Naive B cell (primary cell): ENCODE results near the gene PRKCE. TPM values are rescaled to one million over a fixed set of nuclear protein-coding genes. Genes with fewer than 3 reads are reported as not detected.
"Not testable (repeated sequence)": the region's sequence is repeated elsewhere in the genome, so short reads cannot be mapped to it uniquely, and the experiment has no call there.

Experiments used
- ATAC-seq, 2 donors: fragments of 150-1000 bp; cut with Tn5 transposase; 2 replicates each; pipeline ENCODE4 v1.10.0; 2021; ENCODE audit warnings: low read depth in 2 of 2, mild to moderate bottlenecking in 2 of 2, moderate library complexity in 2 of 2
- DNase-seq: peaks from one replicate; pipeline ENCODE4 v3.0.0; 2022
- H3K27ac Mint-ChIP-seq, 6 donors: one replicate each; pipeline ENCODE4 v1.8.0; 2020 to 2022; ENCODE audit warnings: mild to moderate bottlenecking in 6 of 6, mixed read lengths in 6 of 6, moderate library complexity in 5 of 6, inconsistent platforms in 2 of 6
- H3K27me3 Mint-ChIP-seq, 3 donors: one replicate each; pipeline ENCODE4 v1.8.0; 2021 to 2022; ENCODE audit warnings: mixed read lengths in 3 of 3, mild to moderate bottlenecking in 1 of 3
- H3K36me3 Mint-ChIP-seq, 2 donors: one replicate each; pipeline ENCODE4 v1.8.0; 2020 to 2022; ENCODE audit warnings: mixed read lengths in 2 of 2, inconsistent platforms in 1 of 2, mild to moderate bottlenecking in 1 of 2
- H3K4me1 Mint-ChIP-seq, 3 donors: one replicate each; pipeline ENCODE4 v1.8.0; 2020 to 2022; ENCODE audit warnings: mixed read lengths in 3 of 3, inconsistent platforms in 1 of 3, mild to moderate bottlenecking in 1 of 3, moderate library complexity in 1 of 3
- H3K4me3 Mint-ChIP-seq, 8 donors: one replicate each; pipeline ENCODE4 v1.8.0; 2020 to 2022; ENCODE audit warnings: mild to moderate bottlenecking in 8 of 8, mixed read lengths in 8 of 8, moderate library complexity in 8 of 8, inconsistent platforms in 2 of 8
- H3K9me3 Mint-ChIP-seq, 7 donors: one replicate each; pipeline ENCODE4 v1.8.0; 2020 to 2022; ENCODE audit warnings: mixed read lengths in 7 of 7, mild to moderate bottlenecking in 5 of 7, inconsistent platforms in 2 of 7, moderate library complexity in 1 of 7
- polyA plus RNA-seq, 6 donors: library from polyadenylated mRNA; unstranded; fragments of 300-500 nt; fragmentation: Illumina TruSeq; gene quantifications; one replicate each; pipeline ENCODE4 v1.2.3, GENCODE V29; 2021; ENCODE audit warnings: low read depth in 6 of 6

The PRKCE gene
- polyA plus RNA-seq, 6 donors from 2014 or later, result 14.8 to 33.3 (median 23.2) TPM

GRCh38 chr2:46200100-46200690 is 548.7 kb downstream of the PRKCE start:
- H3K36me3 Mint-ChIP-seq, result no peaks in the 10 kb centered on the region
- peaks cover 4 to 7% (median 5%) of the 10 kb centered on the region in 3 donors for H3K4me1 Mint-ChIP-seq
- DNase-seq (no peak), ATAC-seq (no peak)
- no peak overlapping the region for H3K4me3 Mint-ChIP-seq
- peaks cover 0 to 2% (median 0%) of the 10 kb centered on the region in 7 donors for H3K9me3 Mint-ChIP-seq
- no peaks in the 10 kb centered on the region for H3K27me3 Mint-ChIP-seq
- H3K27ac Mint-ChIP-seq, result no peak overlapping the region

DNA sequence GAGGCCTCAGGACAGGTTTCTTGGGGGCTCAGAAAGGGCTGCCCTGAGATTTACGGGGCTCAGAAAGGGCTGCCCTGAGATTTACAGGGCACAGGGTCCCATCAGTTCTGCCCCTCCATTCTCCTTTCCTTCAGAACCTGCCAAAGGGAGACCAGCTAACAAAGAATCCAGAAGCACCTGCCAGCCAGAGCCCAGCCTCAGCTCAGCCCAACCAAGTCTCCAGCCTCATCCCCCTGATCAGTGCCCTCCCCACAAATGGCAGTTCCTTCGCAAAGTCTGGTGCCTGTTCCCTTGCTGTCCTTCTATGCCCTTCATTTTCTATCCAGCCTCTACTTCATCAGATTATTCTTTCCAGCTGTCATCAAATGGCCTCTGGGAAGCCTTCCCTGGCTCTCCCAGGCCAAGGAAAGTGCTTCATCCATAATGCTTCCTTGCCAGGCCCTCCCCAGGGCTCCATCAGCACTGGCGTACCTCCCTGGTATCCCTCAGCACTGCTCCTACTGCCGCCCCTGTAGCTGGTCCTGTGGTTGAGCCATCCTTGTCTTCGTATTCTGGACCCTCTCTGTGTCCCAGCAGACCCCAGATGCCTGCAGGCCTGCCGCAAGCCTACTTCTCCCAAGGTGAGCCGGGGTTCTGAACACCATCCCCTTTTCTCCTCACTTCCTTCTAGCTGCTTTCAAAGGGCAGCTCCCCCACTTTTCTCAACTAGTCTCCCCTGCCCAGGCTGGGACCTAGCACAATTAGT is 549.6 kb downstream of the PRKCE start:
- no peak for ATAC-seq
- H3K4me3 Mint-ChIP-seq, result no peak overlapping the region
- H3K27ac Mint-ChIP-seq, result peak overlapping the region in 2 of 6 donors; percentile 3 to 62
- no peaks in the 10 kb centered on the region for H3K27me3 Mint-ChIP-seq
- no peak for DNase-seq
- H3K9me3 Mint-ChIP-seq, result peaks cover 0 to 2% (median 0%) of the 10 kb centered on the region in 7 donors
- H3K4me1 Mint-ChIP-seq, result peaks cover 4 to 7% (median 5%) of the 10 kb centered on the region in 3 donors
- H3K36me3 Mint-ChIP-seq, result no peaks in the 10 kb centered on the region

GRCh38 chr2:46202453-46202852 is 551.0 kb downstream of the PRKCE start:
- Mint-ChIP-seq H3K9me3 (peaks cover 0 to 4% (median 0%) of the 10 kb centered on the region in 7 donors), H3K4me1 (peaks cover 4 to 7% (median 5%) of the 10 kb centered on the region in 3 donors), H3K4me3 (no peak overlapping the region), H3K27me3 (no peaks in the 10 kb centered on the region), H3K27ac (no peak overlapping the region), H3K36me3 (no peaks in the 10 kb centered on the region)
- ATAC-seq (no peak), DNase-seq (no peak)

DNA sequence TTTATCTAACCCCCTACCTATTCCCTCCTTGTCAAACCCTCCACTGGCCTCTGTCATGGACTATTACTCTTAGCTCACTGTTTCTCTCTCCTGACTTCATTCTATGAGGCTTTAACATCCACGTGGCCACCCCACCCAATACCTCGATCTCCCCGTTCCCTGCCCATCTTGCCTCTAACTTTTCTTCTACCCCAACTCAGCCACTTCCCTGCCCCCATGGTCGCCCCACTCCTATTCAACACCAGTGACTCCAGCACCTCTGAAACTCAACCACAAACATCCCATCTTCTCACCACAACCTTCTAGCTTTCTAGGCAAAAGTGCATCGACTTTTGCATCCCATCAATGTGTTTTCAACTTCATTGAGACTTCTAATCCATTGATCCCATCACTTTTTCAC is 551.5 kb downstream of the PRKCE start:
- no peak for ATAC-seq
- H3K9me3 Mint-ChIP-seq, result peaks cover 0 to 4% (median 0%) of the 10 kb centered on the region in 7 donors
- no peak for DNase-seq
- peaks cover 4 to 7% (median 5%) of the 10 kb centered on the region in 3 donors for H3K4me1 Mint-ChIP-seq
- no peaks in the 10 kb centered on the region for H3K27me3 Mint-ChIP-seq
- no peaks in the 10 kb centered on the region for H3K36me3 Mint-ChIP-seq
- H3K4me3 Mint-ChIP-seq, result no peak overlapping the region
- no peak overlapping the region for H3K27ac Mint-ChIP-seq

DNA sequence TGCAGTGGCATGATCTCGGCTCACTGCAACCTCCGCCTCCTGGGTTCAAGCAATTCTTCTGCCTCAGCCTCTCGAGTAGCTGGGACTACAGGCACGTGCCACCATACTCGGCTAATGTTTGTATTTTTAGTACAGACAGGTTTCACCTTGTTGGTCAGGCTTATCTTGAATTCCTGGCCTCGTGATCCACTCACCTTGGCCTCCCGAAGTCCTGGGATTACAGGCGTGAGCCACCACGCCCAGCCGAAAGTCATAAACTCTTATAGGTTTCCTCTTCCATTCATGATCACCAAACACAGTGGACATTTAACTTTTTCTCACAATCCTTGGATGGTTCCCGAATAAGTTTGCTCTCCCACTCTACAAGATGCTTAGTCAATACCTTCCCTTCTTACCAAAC is 552.2 kb downstream of the PRKCE start:
- H3K4me3 Mint-ChIP-seq, H3K36me3 Mint-ChIP-seq, H3K4me1 Mint-ChIP-seq, H3K9me3 Mint-ChIP-seq, DNase-seq, ATAC-seq, H3K27ac Mint-ChIP-seq, H3K27me3 Mint-ChIP-seq: not testable (repeated sequence)

DNA sequence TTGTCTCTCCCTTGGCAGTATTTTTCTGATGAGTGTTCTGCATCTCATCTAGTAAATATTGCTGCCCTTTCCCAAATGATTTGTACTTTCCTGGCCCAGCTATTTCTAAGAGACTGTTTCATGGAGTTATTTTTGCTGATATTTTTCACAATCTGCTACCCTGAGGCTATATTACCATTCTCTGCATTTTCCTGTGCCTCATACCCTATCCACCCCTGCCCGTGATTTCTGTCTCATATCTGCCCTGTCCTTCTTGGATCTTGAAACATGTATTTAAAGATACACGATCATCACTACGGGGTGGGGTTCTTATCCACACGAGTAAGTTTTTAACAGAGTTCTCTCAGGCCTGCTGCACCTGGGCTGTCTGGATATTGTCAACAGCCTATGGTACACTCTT is 556.1 kb downstream of the PRKCE start:
- Mint-ChIP-seq H3K27me3 (peaks cover 0 to 1% (median 1%) of the 10 kb centered on the region in 3 donors), H3K27ac (no peak overlapping the region), H3K4me3 (no peak overlapping the region), H3K36me3 (peaks cover 0 to 13% of the 10 kb centered on the region in 2 donors), H3K9me3 (peaks cover 0 to 32% (median 22%) of the 10 kb centered on the region in 7 donors), H3K4me1 (no peaks in the 10 kb centered on the region)
- ATAC-seq (no peak), DNase-seq (no peak)

DNA sequence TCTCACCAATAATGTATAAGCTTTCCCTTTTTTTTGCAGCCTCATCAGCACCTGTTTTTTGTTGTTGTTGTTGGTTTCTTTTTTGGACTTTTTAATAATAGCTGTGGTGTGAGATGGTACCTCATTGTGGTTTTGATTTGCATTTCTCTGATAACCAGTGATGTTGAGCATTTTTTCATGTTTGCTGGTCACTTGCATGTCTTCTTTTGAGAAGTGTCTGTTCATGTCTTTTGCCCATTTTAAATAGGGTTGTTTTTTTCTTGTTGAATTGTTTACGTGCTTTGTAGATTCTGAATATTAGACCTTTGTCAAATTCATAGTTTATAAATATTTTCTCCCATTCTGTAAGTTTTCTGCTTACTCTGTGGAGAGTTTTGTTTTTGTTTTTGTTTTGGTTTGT is 557.3 kb downstream of the PRKCE start:
- Mint-ChIP-seq H3K4me3 (no peak overlapping the region), H3K27me3 (peaks cover 0 to 13% (median 6%) of the 10 kb centered on the region in 3 donors)

GRCh38 chr2:46210063-46210462 is 558.6 kb downstream of the PRKCE start:
- H3K9me3 Mint-ChIP-seq, result peaks cover 6 to 53% (median 38%) of the 10 kb centered on the region in 7 donors
- no peaks in the 10 kb centered on the region for H3K4me1 Mint-ChIP-seq
- no peak for DNase-seq
- peaks cover 11 to 18% of the 10 kb centered on the region in 2 donors for H3K36me3 Mint-ChIP-seq
- H3K27me3 Mint-ChIP-seq, result peaks cover 0 to 15% (median 15%) of the 10 kb centered on the region in 3 donors
- no peak overlapping the region for H3K4me3 Mint-ChIP-seq
- no peak overlapping the region for H3K27ac Mint-ChIP-seq
- no peak for ATAC-seq

More for the DNA sequence above, 557.3 kb downstream of the PRKCE start:
- Mint-ChIP-seq H3K27ac (no peak overlapping the region), H3K9me3 (peaks cover 0 to 40% (median 26%) of the 10 kb centered on the region in 7 donors), H3K36me3 (peaks cover 0 to 16% of the 10 kb centered on the region in 2 donors), H3K4me1 (no peaks in the 10 kb centered on the region)
- ATAC-seq (no peak), DNase-seq (no peak)

- peaks cover 0 to 29% (median 16%) of the 10 kb centered on the region in 3 donors for H3K27me3 Mint-ChIP-seq
- no peak overlapping the region for H3K4me3 Mint-ChIP-seq
- no peak for ATAC-seq
- peaks cover 18 to 20% of the 10 kb centered on the region in 2 donors for H3K36me3 Mint-ChIP-seq
- DNase-seq, result no peak
- peaks cover 6 to 67% (median 45%) of the 10 kb centered on the region in 7 donors for H3K9me3 Mint-ChIP-seq
- no peaks in the 10 kb centered on the region for H3K4me1 Mint-ChIP-seq
- no peak overlapping the region for H3K27ac Mint-ChIP-seq
These were observed 560.0 kb downstream of the PRKCE start for GRCh38 chr2:46211461-46211860.

DNA sequence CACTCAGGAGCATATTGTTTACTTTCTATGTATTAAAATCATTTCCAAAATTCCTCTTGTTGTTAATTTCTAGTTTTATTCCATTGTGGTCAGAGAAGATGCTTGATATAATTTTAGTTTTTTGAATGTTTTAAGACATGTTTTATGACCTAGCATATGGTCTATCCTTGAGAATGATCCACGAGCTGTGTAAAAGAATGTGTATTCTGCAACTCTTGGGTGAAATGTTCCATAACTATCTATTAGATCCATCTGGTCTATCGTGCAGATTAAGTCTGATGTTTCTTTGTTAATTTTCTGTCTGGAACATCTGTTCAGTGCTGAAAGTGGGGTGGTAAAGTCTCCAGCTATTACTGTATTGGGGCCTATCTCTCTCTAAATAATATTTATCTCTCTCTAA is 562.4 kb downstream of the PRKCE start:
- ATAC-seq (no peak), DNase-seq (no peak)
- H3K27me3 Mint-ChIP-seq, result peaks cover 13 to 44% (median 26%) of the 10 kb centered on the region in 3 donors
- H3K27ac Mint-ChIP-seq, result peak overlapping the region in 1 of 6 donors; percentile 30
- no peaks in the 10 kb centered on the region for H3K4me1 Mint-ChIP-seq
- peaks cover 13 to 34% of the 10 kb centered on the region in 2 donors for H3K36me3 Mint-ChIP-seq
- H3K9me3 Mint-ChIP-seq, result peaks cover 11 to 84% (median 56%) of the 10 kb centered on the region in 7 donors
- no peak overlapping the region for H3K4me3 Mint-ChIP-seq

DNA sequence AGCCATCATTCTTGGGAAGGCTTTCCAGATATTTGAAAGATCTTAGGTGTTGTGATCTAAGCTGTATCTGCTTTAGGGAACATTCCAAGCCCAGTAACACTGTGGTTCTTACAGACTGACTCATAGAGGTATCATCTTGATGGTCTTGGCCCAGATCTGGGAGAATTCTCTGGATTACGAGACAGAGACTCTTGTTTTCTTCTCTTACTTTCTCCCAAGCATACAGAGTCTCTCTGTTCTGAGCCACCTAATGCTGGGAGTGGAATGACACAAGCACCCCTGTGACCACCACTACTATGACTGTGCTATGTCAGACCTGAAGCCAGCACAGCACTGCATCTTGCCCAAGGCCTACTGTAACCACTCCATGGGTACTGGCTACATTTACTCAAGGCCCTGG is 564.7 kb downstream of the PRKCE start:
- DNase-seq (no peak), ATAC-seq (no peak)
- no peaks in the 10 kb centered on the region for H3K4me1 Mint-ChIP-seq
- H3K27me3 Mint-ChIP-seq, result peaks cover 30 to 67% (median 47%) of the 10 kb centered on the region in 3 donors
- peaks cover 14 to 42% of the 10 kb centered on the region in 2 donors for H3K36me3 Mint-ChIP-seq
- peaks cover 11 to 74% (median 46%) of the 10 kb centered on the region in 7 donors for H3K9me3 Mint-ChIP-seq
- no peak overlapping the region for H3K4me3 Mint-ChIP-seq
- H3K27ac Mint-ChIP-seq, result no peak overlapping the region

DNA sequence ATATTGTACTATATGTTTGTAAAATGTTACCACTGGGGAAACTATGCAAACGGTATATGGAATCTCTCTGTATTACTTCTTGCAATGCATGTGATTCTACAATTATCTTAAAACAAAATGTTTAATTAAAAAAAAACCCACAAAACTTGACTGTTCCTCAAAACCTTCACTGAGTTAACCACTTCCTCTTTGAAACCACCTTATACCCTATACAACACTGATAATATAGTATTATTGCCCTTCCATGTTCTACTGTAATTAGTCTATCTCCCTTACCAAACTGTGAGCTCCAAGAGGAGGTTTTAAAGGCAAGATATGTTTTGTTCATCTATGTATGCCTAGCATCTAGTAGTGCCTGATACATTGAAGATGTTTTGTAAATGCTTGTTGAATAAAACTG is 572.0 kb downstream of the PRKCE start:
- not testable (repeated sequence) for H3K4me1 Mint-ChIP-seq, H3K4me3 Mint-ChIP-seq, H3K27ac Mint-ChIP-seq
- DNase-seq, result peak; percentile 5
- H3K36me3 Mint-ChIP-seq, result peaks cover 5 to 12% of the 10 kb centered on the region in 2 donors
- peak; percentile 77 to 80 for ATAC-seq
- peaks cover 0 to 33% (median 21%) of the 10 kb centered on the region in 7 donors for H3K9me3 Mint-ChIP-seq
- peaks cover 30 to 70% (median 66%) of the 10 kb centered on the region in 3 donors for H3K27me3 Mint-ChIP-seq

DNA sequence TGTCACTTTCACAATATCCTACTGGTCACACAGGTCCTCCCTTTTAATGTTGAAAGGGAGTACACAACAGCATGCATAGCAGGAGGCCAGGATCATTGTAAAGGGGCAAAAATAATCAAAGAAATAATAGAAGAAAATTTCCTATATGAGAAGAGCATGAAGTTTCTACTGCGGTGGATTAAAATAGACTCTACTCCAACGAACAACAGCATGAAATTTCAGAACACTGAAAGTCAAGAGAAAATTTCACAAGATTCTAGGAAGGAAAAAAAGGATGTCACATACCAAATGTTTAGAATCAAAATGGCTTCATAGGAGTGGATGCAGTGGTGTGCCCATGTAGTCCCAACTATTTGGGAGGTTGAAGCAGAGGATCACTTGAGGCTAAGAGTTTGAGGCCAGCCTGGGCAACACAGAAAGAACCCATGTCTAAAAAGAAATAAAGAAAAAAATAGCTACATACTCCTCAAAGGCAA is 573.7 kb downstream of the PRKCE start:
- H3K4me1 Mint-ChIP-seq, result peaks cover 4 to 17% (median 8%) of the 10 kb centered on the region in 3 donors
- no peaks in the 10 kb centered on the region for H3K36me3 Mint-ChIP-seq
- no peak for DNase-seq
- ATAC-seq, result no peak
- H3K9me3 Mint-ChIP-seq, result peaks cover 0 to 21% (median 12%) of the 10 kb centered on the region in 7 donors
- no peak overlapping the region for H3K27ac Mint-ChIP-seq
- H3K4me3 Mint-ChIP-seq, result no peak overlapping the region
- peaks cover 15 to 64% (median 61%) of the 10 kb centered on the region in 3 donors for H3K27me3 Mint-ChIP-seq

GRCh38 chr2:46225730-46226129 is 574.3 kb downstream of the PRKCE start:
- no peak for DNase-seq
- H3K4me1 Mint-ChIP-seq, result peaks cover 4 to 22% (median 8%) of the 10 kb centered on the region in 3 donors
- peaks cover 9 to 61% (median 56%) of the 10 kb centered on the region in 3 donors for H3K27me3 Mint-ChIP-seq
- no peaks in the 10 kb centered on the region for H3K36me3 Mint-ChIP-seq
- ATAC-seq, result no peak
- H3K27ac Mint-ChIP-seq, result no peak overlapping the region
- peaks cover 0 to 21% (median 12%) of the 10 kb centered on the region in 7 donors for H3K9me3 Mint-ChIP-seq
- no peak overlapping the region for H3K4me3 Mint-ChIP-seq
